Peyer's patch (tissue), 4 donors: ENCODE measurements around the gene GDPD3.

Experiments
- POLR2A ChIP-seq, 2 donors: fragments of 450-650 bp; IDR thresholded peaks; one replicate each; pipeline ENCODE4 v1.5.1; 2017; ENCODE audit warnings: antibody characterized with exemption in 2 of 2, mild to moderate bottlenecking in 2 of 2, moderate library complexity in 2 of 2
- TF ChIP-seq, protein P1 (sequence below), 6 experiments: fragments of 450-650 bp in 4 of 6; fragments of 200-600 bp in 2 of 6; sonication (generic) in 1 of 6; IDR thresholded peaks; one replicate each; pipeline ENCODE4 v1.5.1; 2017 to 2019; ENCODE audit warnings: antibody characterized with exemption in 6 of 6, mild to moderate bottlenecking in 3 of 6, moderate library complexity in 1 of 6

GRCh38 chr16:30147843-30148510 lies 34.6 kb upstream of the GDPD3 start:
- TF ChIP-seq, protein P1, sequence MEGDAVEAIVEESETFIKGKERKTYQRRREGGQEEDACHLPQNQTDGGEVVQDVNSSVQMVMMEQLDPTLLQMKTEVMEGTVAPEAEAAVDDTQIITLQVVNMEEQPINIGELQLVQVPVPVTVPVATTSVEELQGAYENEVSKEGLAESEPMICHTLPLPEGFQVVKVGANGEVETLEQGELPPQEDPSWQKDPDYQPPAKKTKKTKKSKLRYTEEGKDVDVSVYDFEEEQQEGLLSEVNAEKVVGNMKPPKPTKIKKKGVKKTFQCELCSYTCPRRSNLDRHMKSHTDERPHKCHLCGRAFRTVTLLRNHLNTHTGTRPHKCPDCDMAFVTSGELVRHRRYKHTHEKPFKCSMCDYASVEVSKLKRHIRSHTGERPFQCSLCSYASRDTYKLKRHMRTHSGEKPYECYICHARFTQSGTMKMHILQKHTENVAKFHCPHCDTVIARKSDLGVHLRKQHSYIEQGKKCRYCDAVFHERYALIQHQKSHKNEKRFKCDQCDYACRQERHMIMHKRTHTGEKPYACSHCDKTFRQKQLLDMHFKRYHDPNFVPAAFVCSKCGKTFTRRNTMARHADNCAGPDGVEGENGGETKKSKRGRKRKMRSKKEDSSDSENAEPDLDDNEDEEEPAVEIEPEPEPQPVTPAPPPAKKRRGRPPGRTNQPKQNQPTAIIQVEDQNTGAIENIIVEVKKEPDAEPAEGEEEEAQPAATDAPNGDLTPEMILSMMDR (IDR thresholded peaks at IDR 0.05) = no peak
- TF ChIP-seq POLR2A (IDR thresholded peaks at IDR 0.05) = no peak
